ENCODE results near the gene TMEM109.
A peak's percentile ranks its signal among the peaks of the same experiment; 100 is the strongest.

Gene TMEM109

DNA sequence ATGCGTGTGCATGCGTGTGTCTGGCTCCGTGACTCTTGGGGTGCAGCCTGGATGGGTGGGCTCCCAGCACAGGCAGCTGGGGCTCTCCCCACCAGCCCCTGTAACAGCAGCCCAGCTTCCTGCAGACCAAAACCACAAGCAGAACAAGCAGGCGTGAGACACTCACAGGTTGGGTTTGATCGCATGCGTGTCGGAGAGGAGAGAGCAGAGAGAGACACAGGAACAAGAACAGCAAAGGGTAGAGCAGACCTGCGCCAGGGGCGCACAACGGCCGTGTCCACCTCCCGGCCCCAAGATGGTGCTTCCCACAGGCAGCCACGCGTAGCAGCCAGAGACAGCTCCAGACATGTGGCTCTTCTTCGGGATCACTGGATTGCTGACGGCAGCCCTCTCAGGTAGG is 57.6 kb downstream of the TMEM109 start, which contains the start of gene CD6:
CD6 (plus strand) TSS at position 161 of the 400 bp plus-strand sequence; CDS start at position 347, 186 bp downstream.
- Histone ChIP-seq H3K9ac (no peak within 1 kb of the TSS), H2AFZ (ENCODE audit: low read depth) (peak within 1 kb of the TSS; percentile 46; the same call in 1 of the 2 replicates), H3K79me2 (ENCODE audit: insufficient read depth, low read depth) (no peaks in the 10 kb centered on the region), H3K27ac (no peak within 1 kb of the TSS), H3K36me3 (ENCODE audit: insufficient read depth) (no peaks in the 10 kb centered on the region), H3K4me2 (peak within 1 kb of the TSS; percentile 14; the same call in 1 of the 2 replicates), H3K4me3 (IDR thresholded peaks at IDR 0.05; ENCODE audit: insufficient read depth, low read depth, low read length) (no peak within 1 kb of the TSS), H3K27me3 (ENCODE audit: insufficient read depth, low read depth) (no peaks in the 10 kb centered on the region), H4K20me1 (ENCODE audit: insufficient read depth) (no peaks in the 10 kb centered on the region), H3K4me1 (ENCODE audit: low read depth, poor library complexity, severe bottlenecking) (no peaks in the 10 kb centered on the region)
- no peak for TF ChIP-seq CTCF (conservative IDR thresholded peaks at IDR 0.05; ENCODE audit: low read depth, low read length)

- Histone ChIP-seq H3K4me2 (no peak overlapping the region), H3K79me2 (ENCODE audit: insufficient read depth, low read depth) (no peaks in the 10 kb centered on the region), H3K27ac (no peak overlapping the region), H3K4me1 (ENCODE audit: low read depth, poor library complexity, severe bottlenecking) (no peaks in the 10 kb centered on the region), H3K36me3 (ENCODE audit: insufficient read depth) (no peaks in the 10 kb centered on the region), H4K20me1 (ENCODE audit: insufficient read depth) (no peaks in the 10 kb centered on the region), H2AFZ (ENCODE audit: low read depth) (no peak overlapping the region), H3K9ac (no peak overlapping the region), H3K27me3 (ENCODE audit: insufficient read depth, low read depth) (no peaks in the 10 kb centered on the region), H3K4me3 (IDR thresholded peaks at IDR 0.05; ENCODE audit: insufficient read depth, low read depth, low read length) (no peak overlapping the region)
- no peak for TF ChIP-seq CTCF (conservative IDR thresholded peaks at IDR 0.05; ENCODE audit: low read depth, low read length)
These were observed 58.4 kb downstream of the TMEM109 start for GRCh38 chr11:60972182-60973030.

Measured in KMS-11 (cell line).